DOHH2 (cell line): ENCODE measurements around the gene SART1.

ENCODE experiments used
- EZH2phosphoT487 ChIP-seq: fragments of 200-600 bp; sonication (generic); IDR thresholded peaks from 2 replicates; pipeline ENCODE4 v1.6.1; 2017; ENCODE audit warnings: borderline replicate concordance, mild to moderate bottlenecking, antibody characterized with exemption, low read length, moderate library complexity, mixed read lengths
- TF ChIP-seq, protein P1 (sequence below): fragments of 200-600 bp; sonication (generic); IDR thresholded peaks from one replicate; pipeline ENCODE4 v1.5.1; 2014; ENCODE audit warnings: antibody characterized with exemption, mild to moderate bottlenecking, low read depth, low read length; ENCODE audit not compliant: poor library complexity, severe bottlenecking

DNA sequence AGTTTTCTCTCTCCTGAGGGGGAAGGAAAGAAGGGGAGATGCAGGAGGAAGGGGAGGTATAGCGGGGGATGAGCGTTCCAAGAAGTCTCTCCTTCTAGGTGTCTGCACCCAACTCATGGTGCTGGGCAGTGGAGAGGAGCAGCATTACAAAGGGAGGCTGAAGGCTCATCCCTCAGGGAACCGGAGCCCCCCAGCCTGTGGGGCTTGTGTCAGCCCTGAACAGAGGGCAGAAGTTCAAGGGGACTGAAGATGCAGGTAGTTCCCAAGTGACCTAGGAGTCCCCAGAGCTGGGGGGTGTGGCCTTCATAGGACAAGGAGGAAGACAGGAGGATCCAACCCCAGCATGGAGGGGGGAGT, 44.5 kb upstream of the SART1 start:
- TF ChIP-seq, protein P1, sequence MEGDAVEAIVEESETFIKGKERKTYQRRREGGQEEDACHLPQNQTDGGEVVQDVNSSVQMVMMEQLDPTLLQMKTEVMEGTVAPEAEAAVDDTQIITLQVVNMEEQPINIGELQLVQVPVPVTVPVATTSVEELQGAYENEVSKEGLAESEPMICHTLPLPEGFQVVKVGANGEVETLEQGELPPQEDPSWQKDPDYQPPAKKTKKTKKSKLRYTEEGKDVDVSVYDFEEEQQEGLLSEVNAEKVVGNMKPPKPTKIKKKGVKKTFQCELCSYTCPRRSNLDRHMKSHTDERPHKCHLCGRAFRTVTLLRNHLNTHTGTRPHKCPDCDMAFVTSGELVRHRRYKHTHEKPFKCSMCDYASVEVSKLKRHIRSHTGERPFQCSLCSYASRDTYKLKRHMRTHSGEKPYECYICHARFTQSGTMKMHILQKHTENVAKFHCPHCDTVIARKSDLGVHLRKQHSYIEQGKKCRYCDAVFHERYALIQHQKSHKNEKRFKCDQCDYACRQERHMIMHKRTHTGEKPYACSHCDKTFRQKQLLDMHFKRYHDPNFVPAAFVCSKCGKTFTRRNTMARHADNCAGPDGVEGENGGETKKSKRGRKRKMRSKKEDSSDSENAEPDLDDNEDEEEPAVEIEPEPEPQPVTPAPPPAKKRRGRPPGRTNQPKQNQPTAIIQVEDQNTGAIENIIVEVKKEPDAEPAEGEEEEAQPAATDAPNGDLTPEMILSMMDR: no peak
- no peak for TF ChIP-seq EZH2phosphoT487
